Measurements from ENCODE around the gene FAM20C.

Gene FAM20C

DNA sequence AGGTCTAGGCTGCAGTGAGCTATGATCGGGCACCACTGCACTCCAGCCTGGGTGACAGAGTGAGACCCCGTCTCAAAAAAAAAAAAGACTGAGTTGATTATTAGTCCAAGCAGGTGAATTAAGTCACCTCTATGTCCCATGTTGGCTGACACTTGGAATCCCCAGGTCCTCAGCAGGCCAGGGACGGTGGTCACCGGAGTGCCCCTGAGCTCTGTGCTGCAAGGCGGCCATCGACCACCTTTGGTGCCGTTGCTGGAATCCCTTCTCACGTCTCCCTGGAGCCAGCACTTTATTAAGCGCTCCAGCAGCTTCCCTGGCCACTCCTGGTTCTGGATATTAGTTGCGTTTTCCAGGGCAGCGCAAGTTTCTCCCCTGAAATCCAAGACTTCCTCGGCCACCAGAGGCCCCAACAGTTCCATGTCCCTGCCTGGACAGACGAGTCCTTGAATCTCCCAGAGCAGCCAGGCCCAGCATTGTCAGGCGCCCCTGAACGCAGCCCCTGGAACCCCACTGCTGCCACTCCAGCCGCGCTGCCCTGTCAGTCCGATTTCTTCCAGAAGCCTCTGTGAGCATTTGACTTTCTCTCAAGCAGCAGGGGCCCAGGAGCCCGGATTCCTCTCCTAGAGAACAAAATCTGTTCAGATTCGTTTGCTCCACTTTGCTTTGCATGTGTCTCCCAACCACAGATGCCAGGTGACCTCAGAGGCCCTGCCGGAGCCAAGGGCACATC, 59.2 kb downstream of the FAM20C start:
- Histone ChIP-seq H3K9ac (ENCODE audit: low read length) (no peak overlapping the region), H3K9me3 (ENCODE audit: control insufficient read depth, low read length) (no peaks in the 10 kb centered on the region), H3K36me3 (ENCODE audit: control insufficient read depth, insufficient read depth, low read length) (peaks cover 8% of the 10 kb centered on the region), H3K27me3 (ENCODE audit: control insufficient read depth, insufficient read depth, low read length) (no peaks in the 10 kb centered on the region), H3K4me3 (ENCODE audit: low read length) (no peak overlapping the region), H3K4me1 (ENCODE audit: control insufficient read depth, insufficient read depth, low read length) (no peaks in the 10 kb centered on the region)

DNA sequence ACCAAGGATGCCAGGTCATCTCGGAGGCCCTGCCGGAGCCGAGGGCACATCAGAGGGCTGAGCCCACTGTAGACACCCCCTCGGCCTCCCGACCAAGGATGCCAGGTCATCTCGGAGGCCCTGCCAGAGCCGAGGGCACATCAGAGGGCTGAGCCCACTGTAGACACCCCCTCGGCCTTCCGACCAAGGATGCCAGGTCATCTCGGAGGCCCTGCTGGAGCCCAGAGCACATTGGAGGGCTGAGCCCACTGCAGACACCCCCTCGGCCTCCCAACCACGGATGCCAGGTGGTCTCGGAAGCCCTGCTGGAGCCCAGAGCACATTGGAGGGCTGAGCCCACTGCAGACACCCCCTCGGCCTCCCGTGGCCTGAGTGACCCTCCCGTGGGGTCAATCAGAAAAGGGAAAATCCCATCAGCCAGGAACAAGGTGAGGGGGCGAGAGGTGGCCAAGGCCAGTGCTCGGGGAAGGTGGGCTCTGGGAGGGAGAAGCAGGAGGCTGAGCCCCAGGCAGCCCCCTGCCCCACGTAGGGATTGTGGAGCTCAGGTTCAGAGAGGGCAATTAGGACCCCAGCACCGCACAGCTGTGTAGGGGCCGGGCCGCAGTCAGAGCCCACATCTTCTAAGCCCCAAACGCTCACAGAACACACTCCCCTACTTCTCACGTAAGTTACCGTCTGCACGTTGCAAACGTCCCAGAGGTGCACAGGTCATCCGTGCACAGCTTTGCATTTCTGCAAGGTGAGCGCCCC, 60.0 kb downstream of the FAM20C start:
- H3K9me3 ChIP-seq (ENCODE audit: control insufficient read depth, low read length): no peaks in the 10 kb centered on the region
- no peak overlapping the region for H3K9ac ChIP-seq (ENCODE audit: low read length)
- no peaks in the 10 kb centered on the region for H3K27me3 ChIP-seq (ENCODE audit: control insufficient read depth, insufficient read depth, low read length)
- H3K36me3 ChIP-seq (ENCODE audit: control insufficient read depth, insufficient read depth, low read length): peaks cover 8% of the 10 kb centered on the region
- no peak overlapping the region for H3K4me3 ChIP-seq (ENCODE audit: low read length)
- H3K4me1 ChIP-seq (ENCODE audit: control insufficient read depth, insufficient read depth, low read length): no peaks in the 10 kb centered on the region

GRCh38 chr7:252981-253380, 60.6 kb downstream of the FAM20C start:
- no peak overlapping the region for H3K9ac ChIP-seq (ENCODE audit: low read length)
- no peaks in the 10 kb centered on the region for H3K27me3 ChIP-seq (ENCODE audit: control insufficient read depth, insufficient read depth, low read length)
- H3K4me3 ChIP-seq (ENCODE audit: low read length): no peak overlapping the region
- peaks cover 8% of the 10 kb centered on the region for H3K36me3 ChIP-seq (ENCODE audit: control insufficient read depth, insufficient read depth, low read length)
- H3K9me3 ChIP-seq (ENCODE audit: control insufficient read depth, low read length): no peaks in the 10 kb centered on the region
- no peaks in the 10 kb centered on the region for H3K4me1 ChIP-seq (ENCODE audit: control insufficient read depth, insufficient read depth, low read length)

DNA sequence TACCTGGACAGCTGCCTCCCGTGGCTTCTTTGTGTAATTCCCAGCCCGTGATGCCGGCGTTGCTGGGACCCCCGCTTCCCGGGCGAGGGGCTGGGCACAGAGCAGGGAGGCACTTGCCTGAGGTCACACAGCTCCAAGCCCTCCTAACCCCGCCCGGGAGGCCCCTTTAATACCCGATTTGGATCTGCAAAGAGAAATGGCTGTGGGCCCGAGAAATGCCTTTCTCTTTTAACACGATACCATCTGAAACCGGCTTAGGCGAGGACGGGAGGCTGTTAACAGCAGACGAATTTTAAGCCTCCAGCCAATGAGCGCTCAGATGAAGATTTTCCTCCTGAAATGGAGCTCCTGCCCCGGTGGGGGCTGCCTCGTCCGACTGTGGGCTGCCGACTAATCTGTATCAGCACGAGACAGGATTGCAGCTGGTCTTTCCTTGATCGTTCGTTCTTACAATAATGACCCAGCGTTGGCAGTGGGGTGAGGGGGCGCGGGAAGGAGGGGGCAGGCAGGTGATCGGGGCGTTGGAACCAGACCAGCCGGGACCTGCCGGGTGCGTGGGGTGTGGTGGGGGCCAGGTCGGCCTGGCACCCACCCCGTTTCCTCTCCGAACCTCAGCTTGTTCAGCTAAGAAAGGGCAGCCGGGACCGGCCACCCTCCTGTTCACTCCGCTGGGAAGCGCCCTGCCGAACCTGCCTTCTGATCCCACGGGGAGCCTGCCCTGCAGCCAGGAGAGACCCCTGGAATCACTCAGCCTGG, 61.4 kb downstream of the FAM20C start:
- peaks cover 8% of the 10 kb centered on the region for H3K36me3 ChIP-seq (ENCODE audit: control insufficient read depth, insufficient read depth, low read length)

GRCh38 chr7:254337-255037, 62.1 kb downstream of the FAM20C start:
- Histone ChIP-seq H3K4me3 (ENCODE audit: low read length) (no peak overlapping the region), H3K4me1 (ENCODE audit: control insufficient read depth, insufficient read depth, low read length) (no peaks in the 10 kb centered on the region), H3K36me3 (ENCODE audit: control insufficient read depth, insufficient read depth, low read length) (peaks cover 8% of the 10 kb centered on the region), H3K9ac (ENCODE audit: low read length) (no peak overlapping the region), H3K9me3 (ENCODE audit: control insufficient read depth, low read length) (no peaks in the 10 kb centered on the region), H3K27me3 (ENCODE audit: control insufficient read depth, insufficient read depth, low read length) (no peaks in the 10 kb centered on the region)

More for the DNA sequence above, 61.4 kb downstream of the FAM20C start:
- Histone ChIP-seq H3K4me1 (ENCODE audit: control insufficient read depth, insufficient read depth, low read length) (no peaks in the 10 kb centered on the region), H3K9ac (ENCODE audit: low read length) (no peak overlapping the region), H3K27me3 (ENCODE audit: control insufficient read depth, insufficient read depth, low read length) (no peaks in the 10 kb centered on the region), H3K9me3 (ENCODE audit: control insufficient read depth, low read length) (no peaks in the 10 kb centered on the region), H3K4me3 (ENCODE audit: low read length) (no peak overlapping the region)

GRCh38 chr7:255038-255435, 62.7 kb downstream of the FAM20C start:
- no peak overlapping the region for H3K9ac ChIP-seq (ENCODE audit: low read length)
- H3K27me3 ChIP-seq (ENCODE audit: control insufficient read depth, insufficient read depth, low read length): no peaks in the 10 kb centered on the region
- no peak overlapping the region for H3K4me3 ChIP-seq (ENCODE audit: low read length)
- peaks cover 8% of the 10 kb centered on the region for H3K36me3 ChIP-seq (ENCODE audit: control insufficient read depth, insufficient read depth, low read length)
- no peaks in the 10 kb centered on the region for H3K9me3 ChIP-seq (ENCODE audit: control insufficient read depth, low read length)
- H3K4me1 ChIP-seq (ENCODE audit: control insufficient read depth, insufficient read depth, low read length): no peaks in the 10 kb centered on the region

DNA sequence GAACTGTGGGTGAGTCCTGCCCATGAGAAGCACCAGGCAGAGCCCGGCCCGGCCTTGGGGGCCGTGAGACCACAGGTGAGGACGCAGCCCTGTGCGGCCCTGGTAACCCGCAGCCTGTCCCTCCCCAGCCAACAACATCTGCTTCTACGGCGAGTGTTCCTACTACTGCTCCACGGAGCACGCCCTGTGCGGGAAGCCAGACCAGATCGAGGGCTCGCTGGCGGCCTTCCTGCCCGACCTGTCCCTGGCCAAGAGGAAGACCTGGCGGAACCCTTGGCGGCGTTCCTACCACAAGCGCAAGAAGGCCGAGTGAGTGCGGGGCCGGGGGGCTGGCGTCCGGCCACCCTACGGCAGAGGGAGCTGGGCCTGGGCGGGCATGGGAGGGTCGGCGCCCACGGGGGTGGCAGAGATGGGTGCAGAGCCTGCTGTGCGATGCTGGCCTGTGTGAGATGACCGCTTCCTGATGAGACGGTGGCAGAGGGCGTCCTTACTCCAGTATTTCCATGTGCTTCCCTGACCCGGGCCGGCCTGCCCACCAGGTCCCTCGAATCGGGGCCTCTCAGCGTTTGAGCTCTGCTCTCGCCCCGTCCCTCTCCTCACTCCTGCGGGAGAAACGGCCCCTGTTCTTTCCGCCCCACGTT, 63.5 kb downstream of the FAM20C start:
- H3K4me3 ChIP-seq (ENCODE audit: low read length): no peak overlapping the region
- H3K9me3 ChIP-seq (ENCODE audit: control insufficient read depth, low read length): no peaks in the 10 kb centered on the region
- no peak overlapping the region for H3K9ac ChIP-seq (ENCODE audit: low read length)
- no peaks in the 10 kb centered on the region for H3K27me3 ChIP-seq (ENCODE audit: control insufficient read depth, insufficient read depth, low read length)
- H3K4me1 ChIP-seq (ENCODE audit: control insufficient read depth, insufficient read depth, low read length): no peaks in the 10 kb centered on the region
- peaks cover 8% of the 10 kb centered on the region for H3K36me3 ChIP-seq (ENCODE audit: control insufficient read depth, insufficient read depth, low read length)

- H3K4me1 ChIP-seq (ENCODE audit: control insufficient read depth, insufficient read depth, low read length): no peaks in the 10 kb centered on the region
- H3K9me3 ChIP-seq (ENCODE audit: control insufficient read depth, low read length): no peaks in the 10 kb centered on the region
- no peak overlapping the region for H3K4me3 ChIP-seq (ENCODE audit: low read length)
- H3K9ac ChIP-seq (ENCODE audit: low read length): no peak overlapping the region
- peaks cover 8% of the 10 kb centered on the region for H3K36me3 ChIP-seq (ENCODE audit: control insufficient read depth, insufficient read depth, low read length)
- no peaks in the 10 kb centered on the region for H3K27me3 ChIP-seq (ENCODE audit: control insufficient read depth, insufficient read depth, low read length)
Measured at GRCh38 chr7:256461-256940, 64.1 kb downstream of the FAM20C start.

- H3K27me3 ChIP-seq (ENCODE audit: control insufficient read depth, insufficient read depth, low read length): no peaks in the 10 kb centered on the region
- H3K4me3 ChIP-seq (ENCODE audit: low read length): no peak overlapping the region
- peaks cover 6% of the 10 kb centered on the region for H3K36me3 ChIP-seq (ENCODE audit: control insufficient read depth, insufficient read depth, low read length)
- no peaks in the 10 kb centered on the region for H3K4me1 ChIP-seq (ENCODE audit: control insufficient read depth, insufficient read depth, low read length)
- H3K9ac ChIP-seq (ENCODE audit: low read length): no peak overlapping the region
- H3K9me3 ChIP-seq (ENCODE audit: control insufficient read depth, low read length): no peaks in the 10 kb centered on the region
Measured at GRCh38 chr7:256981-257646, 64.7 kb downstream of the FAM20C start.

GRCh38 chr7:257647-257992, 65.2 kb downstream of the FAM20C start:
- Histone ChIP-seq H3K36me3 (ENCODE audit: control insufficient read depth, insufficient read depth, low read length) (peaks cover 1% of the 10 kb centered on the region), H3K9ac (ENCODE audit: low read length) (no peak overlapping the region), H3K4me3 (ENCODE audit: low read length) (no peak overlapping the region), H3K4me1 (ENCODE audit: control insufficient read depth, insufficient read depth, low read length) (no peaks in the 10 kb centered on the region), H3K27me3 (ENCODE audit: control insufficient read depth, insufficient read depth, low read length) (no peaks in the 10 kb centered on the region), H3K9me3 (ENCODE audit: control insufficient read depth, low read length) (no peaks in the 10 kb centered on the region)

All from mucosa of stomach (tissue), 1 donor.